B cell (primary cell): Measurements from ENCODE around the gene DUXA. TPM values are rescaled to one million over a fixed set of nuclear protein-coding genes. Genes with fewer than 3 reads are reported as not detected.

Experiments used
- ATAC-seq: fragments of 200-7000 bp; cut with Tn5 transposase; one replicate; pipeline ENCODE4 v1.10.0; 2021; ENCODE audit warnings: low read depth, mild to moderate bottlenecking, moderate number of reproducible peaks, moderate library complexity
- CTCF ChIA-PET: fragments of 350-600 bp; sonication (Branson Sonifier 250); formaldehyde crosslinking; loops from one replicate; lab custom pipeline; 2021; ENCODE audit warnings: antibody characterized with exemption, inconsistent platforms; lab: Charles Lee
- POLR2A ChIA-PET: fragments of 350-600 bp; sonication (Branson Sonifier 250); formaldehyde crosslinking; loops from one replicate; lab custom pipeline; 2021; ENCODE audit warnings: antibody characterized with exemption; lab: Charles Lee
- DNase-seq: peaks from one replicate; pipeline ENCODE4 v3.0.0; 2013
- H2AFZ ChIP-seq: 2 replicates; pipeline ENCODE4 v1.6.1; 2012; ENCODE audit warnings: mild to moderate bottlenecking, low read depth, low read length; ENCODE audit not compliant: insufficient read depth, poor library complexity, severe bottlenecking
- H3K27ac ChIP-seq, 2 donors: 1 replicate in 1 of 2; 2 replicates in 1 of 2; pipeline ENCODE4 v1.5.1; 2012 to 2013; ENCODE audit warnings: low read length in 2 of 2, mild to moderate bottlenecking in 2 of 2, moderate library complexity in 1 of 2
- H3K27me3 ChIP-seq, 4 experiments: fragments of 200-600 bp in 1 of 4; sonication (generic) in 1 of 4; replicated peaks in 1 of 4; 1 replicate in 2 of 4; 2 replicates in 2 of 4; pipeline versions ENCODE4 v1.6.1 to v1.7.0; 2013 to 2016; ENCODE audit warnings: low read length in 3 of 4, mild to moderate bottlenecking in 2 of 4, mixed read lengths in 1 of 4, moderate library complexity in 1 of 4; ENCODE audit not compliant: insufficient read depth in 4 of 4, control insufficient read depth in 3 of 4; ENCODE audit errors: control extremely low read depth in 1 of 4
- H3K36me3 ChIP-seq, 2 experiments: replicated peaks in 1 of 2; 1 replicate in 1 of 2; 2 replicates in 1 of 2; pipeline versions ENCODE4 v1.6.1 to v1.7.1; 2013; ENCODE audit warnings: low read length in 1 of 2; ENCODE audit not compliant: insufficient read depth in 2 of 2, control insufficient read depth in 1 of 2; ENCODE audit errors: control extremely low read depth in 1 of 2, extremely low read depth in 1 of 2
- H3K4me1 ChIP-seq, 2 donors: fragments of 200-600 bp in 1 of 2; sonication (generic) in 1 of 2; 1 replicate in 1 of 2; 2 replicates in 1 of 2; pipeline versions ENCODE4 v1.5.1 to v1.6.1; 2013 to 2017; ENCODE audit warnings: low read length in 2 of 2; ENCODE audit not compliant: control insufficient read depth in 2 of 2, insufficient read depth in 2 of 2
- H3K4me2 ChIP-seq: replicated peaks from 2 replicates; pipeline ENCODE3; 2012; ENCODE audit warnings: mild to moderate bottlenecking, low read depth, low read length; ENCODE audit not compliant: poor library complexity, severe bottlenecking
- H3K4me3 ChIP-seq, 5 experiments: fragments of 200-600 bp in 1 of 5; sonication (generic) in 1 of 5; 1 replicate in 3 of 5; 2 replicates in 2 of 5; pipeline versions ENCODE4 v1.5.1 to v1.7.0; 2011 to 2016; ENCODE audit warnings: low read length in 4 of 5, mild to moderate bottlenecking in 4 of 5, low read depth in 2 of 5, control low read depth in 1 of 5, moderate library complexity in 1 of 5; ENCODE audit not compliant: insufficient read depth in 1 of 5; ENCODE audit errors: control extremely low read depth in 1 of 5, extremely low read depth in 1 of 5
- H3K79me2 ChIP-seq: fragments of 200-600 bp; sonication (generic); one replicate; pipeline ENCODE4 v1.6.0; 2016; ENCODE audit warnings: low read length; ENCODE audit not compliant: control insufficient read depth, insufficient read depth
- H3K9ac ChIP-seq: fragments of 200-600 bp; sonication (generic); 2 replicates; pipeline ENCODE4 v1.6.1; 2017; ENCODE audit warnings: mild to moderate bottlenecking, low read length, moderate library complexity
- H3K9me3 ChIP-seq, 3 donors: one replicate each; pipeline versions ENCODE4 v1.6.1 to v1.7.1; 2013; ENCODE audit warnings: low read length in 2 of 3; ENCODE audit not compliant: control insufficient read depth in 2 of 3, insufficient read depth in 1 of 3; ENCODE audit errors: control extremely low read depth in 1 of 3
- H4K20me1 ChIP-seq: 2 replicates; pipeline ENCODE4 v1.6.0; 2012; ENCODE audit warnings: mild to moderate bottlenecking, low read length; ENCODE audit not compliant: insufficient read depth, control insufficient read depth, poor library complexity, severe bottlenecking
- H3K27ac Mint-ChIP-seq: one replicate; pipeline ENCODE4 v1.8.0; 2021; ENCODE audit warnings: mixed read lengths
- H3K27me3 Mint-ChIP-seq: one replicate; pipeline ENCODE4 v1.8.0; 2021; ENCODE audit warnings: mixed read lengths
- H3K4me1 Mint-ChIP-seq: one replicate; pipeline ENCODE4 v1.8.0; 2021; ENCODE audit warnings: mixed read lengths
- H3K4me3 Mint-ChIP-seq: one replicate; pipeline ENCODE4 v1.8.0; 2021; ENCODE audit warnings: mixed read lengths
- H3K9me3 Mint-ChIP-seq: one replicate; pipeline ENCODE4 v1.8.0; 2022; ENCODE audit warnings: mixed read lengths; ENCODE audit not compliant: insufficient read depth
- EZH2 ChIP-seq: IDR thresholded peaks from 2 replicates; pipeline ENCODE4 v1.6.1; 2012; ENCODE audit warnings: borderline replicate concordance, low read depth, mild to moderate bottlenecking, moderate library complexity, low read length; ENCODE audit not compliant: insufficient read depth, poor library complexity, severe bottlenecking
- WGBS: methylation state at CpG from one replicate; pipeline ENCODE4 v1.1.5; 2013; ENCODE audit warnings: missing lambda C conversion rate; ENCODE audit not compliant: insufficient coverage; 5-methylcytosine and 5-hydroxymethylcytosine counted together
- intact Hi-C: fragments of 100-400 bp; cut with micrococcal nuclease; formaldehyde crosslinking; loops from one replicate; pipeline ENCODE4 v1.10.0; 2022
- polyA plus RNA-seq: library from polyadenylated mRNA; depleted of rRNA; stranded (reverse); fragments of >200 nt; gene quantifications from 2 replicates; pipeline ENCODE4 v1.2.3, GENCODE V29; 2012
- total RNA-seq, 2 donors: library from RNA; stranded (reverse); fragments of 120-200 nt in 1 of 2; gene quantifications; 1 replicate in 1 of 2; 2 replicates in 1 of 2; pipeline versions ENCODE4 v1.2.3 to v1.2.4, GENCODE V29; 2013 to 2022
- TF ChIP-seq, protein P1 (sequence below): fragments of 200-600 bp; IDR thresholded peaks from one replicate; pipeline ENCODE4 v1.8.0; 2022; ENCODE audit warnings: antibody characterized with exemption, mild to moderate bottlenecking

The DUXA gene
- total and polyA plus RNA-seq, 2 donors (not counting 1 experiment from before 2014, with no cell fraction given), result not detected

DNA sequence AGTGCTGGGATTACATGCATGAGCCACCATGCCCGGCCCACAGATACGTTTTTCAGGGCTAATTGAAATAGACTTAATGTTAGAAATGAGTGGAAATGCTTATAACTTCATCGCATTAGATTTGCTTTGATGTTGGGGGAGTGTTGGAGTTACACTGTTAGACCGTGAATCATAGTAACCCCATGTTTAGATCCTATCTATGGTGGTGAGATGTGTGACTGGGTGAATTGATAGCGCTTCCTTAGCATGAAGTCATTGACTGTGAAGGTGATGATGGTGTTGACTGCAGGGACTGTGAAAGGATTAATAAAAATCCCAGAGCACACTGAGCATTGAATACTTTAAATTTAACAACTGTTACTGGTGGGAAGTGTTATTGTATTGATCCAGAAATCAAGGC, 25.7 kb upstream of the DUXA start:
- peaks cover 14% of the 10 kb centered on the region for H3K9me3 Mint-ChIP-seq
- no peak overlapping the region for H3K27ac Mint-ChIP-seq
- Histone ChIP-seq H3K27me3 (no peaks in the 10 kb centered on the region), H3K9ac (no peak overlapping the region), H2AFZ (no peak overlapping the region), H3K36me3 (peaks cover 6 to 43% of the 10 kb centered on the region in 2 experiments), H3K4me2 (peak overlapping the region; percentile 85), H4K20me1 (peaks cover 6% of the 10 kb centered on the region), H3K79me2 (peaks cover 49% of the 10 kb centered on the region), H3K4me1 (peaks cover 20 to 21% of the 10 kb centered on the region in 2 donors), H3K4me3 (peak overlapping the region in 1 of 5 experiments; percentile 81), H3K9me3 (peaks cover 3 to 18% (median 4%) of the 10 kb centered on the region in 3 donors), H3K27ac (no peak overlapping the region)
- TF ChIP-seq, protein P1, sequence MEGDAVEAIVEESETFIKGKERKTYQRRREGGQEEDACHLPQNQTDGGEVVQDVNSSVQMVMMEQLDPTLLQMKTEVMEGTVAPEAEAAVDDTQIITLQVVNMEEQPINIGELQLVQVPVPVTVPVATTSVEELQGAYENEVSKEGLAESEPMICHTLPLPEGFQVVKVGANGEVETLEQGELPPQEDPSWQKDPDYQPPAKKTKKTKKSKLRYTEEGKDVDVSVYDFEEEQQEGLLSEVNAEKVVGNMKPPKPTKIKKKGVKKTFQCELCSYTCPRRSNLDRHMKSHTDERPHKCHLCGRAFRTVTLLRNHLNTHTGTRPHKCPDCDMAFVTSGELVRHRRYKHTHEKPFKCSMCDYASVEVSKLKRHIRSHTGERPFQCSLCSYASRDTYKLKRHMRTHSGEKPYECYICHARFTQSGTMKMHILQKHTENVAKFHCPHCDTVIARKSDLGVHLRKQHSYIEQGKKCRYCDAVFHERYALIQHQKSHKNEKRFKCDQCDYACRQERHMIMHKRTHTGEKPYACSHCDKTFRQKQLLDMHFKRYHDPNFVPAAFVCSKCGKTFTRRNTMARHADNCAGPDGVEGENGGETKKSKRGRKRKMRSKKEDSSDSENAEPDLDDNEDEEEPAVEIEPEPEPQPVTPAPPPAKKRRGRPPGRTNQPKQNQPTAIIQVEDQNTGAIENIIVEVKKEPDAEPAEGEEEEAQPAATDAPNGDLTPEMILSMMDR, result no peak
- intact Hi-C loops, result loop anchor here (5.0 kb wide), 1 partner anchor 791 kb away; the partner anchor contains the start of gene ZNF583
- WGBS, result 100% methylated on average over 2 of the region's 5 CpGs
- peaks cover 3% of the 10 kb centered on the region for H3K27me3 Mint-ChIP-seq
- DNase-seq, result no peak
- no peak for ATAC-seq
- CTCF ChIA-PET, result no interaction called here
- peaks cover 25% of the 10 kb centered on the region for H3K4me1 Mint-ChIP-seq
- peak overlapping the region; percentile 92 for H3K4me3 Mint-ChIP-seq
- POLR2A ChIA-PET, result no interaction called here

- peaks cover 25% of the 10 kb centered on the region for H3K4me1 Mint-ChIP-seq
- Histone ChIP-seq H3K36me3 (peaks cover 6 to 35% of the 10 kb centered on the region in 2 experiments), H2AFZ (peak overlapping the region; percentile 99), H3K27me3 (peaks cover 0 to 6% (median 1%) of the 10 kb centered on the region in 4 experiments), H3K9ac (peak overlapping the region; percentile 76), H3K4me3 (peak overlapping the region; percentile 35 to 94 (median 81)), H3K4me1 (peaks cover 20 to 21% of the 10 kb centered on the region in 2 donors), H4K20me1 (peaks cover 6% of the 10 kb centered on the region), H3K79me2 (peaks cover 47% of the 10 kb centered on the region), H3K27ac (peak overlapping the region in 1 of 2 donors; percentile 81), H3K9me3 (peaks cover 4 to 22% (median 5%) of the 10 kb centered on the region in 3 donors), H3K4me2 (peak overlapping the region; percentile 85)
- intact Hi-C loops, result loop anchor here (5.0 kb wide), 1 partner anchor 790 kb away; the partner anchor contains the start of gene ZNF583
- ChIA-PET POLR2A (no interaction called here), CTCF (no interaction called here)
- TF ChIP-seq, protein P1, result no peak
- TF ChIP-seq EZH2, result no peak
- H3K4me3 Mint-ChIP-seq, result peak overlapping the region; percentile 92
- DNase-seq (no peak), ATAC-seq (no peak)
- H3K9me3 Mint-ChIP-seq, result peaks cover 17% of the 10 kb centered on the region
- H3K27ac Mint-ChIP-seq, result peak overlapping the region; percentile 83
- peaks cover 8% of the 10 kb centered on the region for H3K27me3 Mint-ChIP-seq
- 25% methylated on average over 9 of the region's 9 CpGs for WGBS
Observed at GRCh38 chr19:57192077-57192420, 24.8 kb upstream of the DUXA start.
